Natural killer cell (primary cell): ENCODE data around the gene PLCXD3. TPM values are rescaled to one million over a fixed set of nuclear protein-coding genes. Genes with fewer than 3 reads are reported as not detected.

Source experiments
- ATAC-seq, 3 donors: fragments of 150-1000 bp in 2 of 3; fragments of 200-7000 bp in 1 of 3; cut with Tn5 transposase; 1 replicate in 1 of 3; 2 replicates in 2 of 3; pipeline ENCODE4 v1.10.0; 2021; ENCODE audit warnings: mild to moderate bottlenecking in 2 of 3, moderate library complexity in 2 of 3
- DNase-seq, 2 donors: peaks; one replicate each; pipeline versions ENCODE4 v3.0.0 to v3.0.0-alpha.2; 2013 to 2021; ENCODE audit warnings: mixed read lengths in 1 of 2
- H3K27ac ChIP-seq: one replicate; pipeline ENCODE4 v1.5.1; 2013; ENCODE audit warnings: mild to moderate bottlenecking, low read length
- H3K27me3 ChIP-seq: one replicate; pipeline ENCODE4 v1.6.1; 2013; ENCODE audit warnings: low read length; ENCODE audit not compliant: control insufficient read depth, insufficient read depth
- H3K36me3 ChIP-seq: one replicate; pipeline ENCODE4 v1.6.1; 2013; ENCODE audit warnings: low read length; ENCODE audit not compliant: control insufficient read depth, insufficient read depth
- H3K4me1 ChIP-seq: one replicate; pipeline ENCODE4 v1.6.1; 2013; ENCODE audit warnings: low read length; ENCODE audit not compliant: control insufficient read depth, insufficient read depth
- H3K4me3 ChIP-seq: one replicate; pipeline ENCODE4 v1.5.1; 2013; ENCODE audit warnings: low read length
- H3K9me3 ChIP-seq: one replicate; pipeline ENCODE4 v1.6.1; 2013; ENCODE audit warnings: low read length; ENCODE audit not compliant: control insufficient read depth, insufficient read depth
- H3K27ac Mint-ChIP-seq, 2 donors: one replicate each; pipeline ENCODE4 v1.8.0; 2022; ENCODE audit warnings: mild to moderate bottlenecking in 2 of 2, mixed read lengths in 2 of 2, moderate library complexity in 1 of 2
- H3K27me3 Mint-ChIP-seq, 2 donors: one replicate each; pipeline ENCODE4 v1.8.0; 2022; ENCODE audit warnings: low read depth in 2 of 2, mixed read lengths in 2 of 2
- H3K36me3 Mint-ChIP-seq: one replicate; pipeline ENCODE4 v1.8.0; 2022; ENCODE audit warnings: mixed read lengths
- H3K4me1 Mint-ChIP-seq, 2 donors: one replicate each; pipeline ENCODE4 v1.8.0; 2022; ENCODE audit warnings: mixed read lengths in 2 of 2
- H3K4me3 Mint-ChIP-seq: one replicate; pipeline ENCODE4 v1.8.0; 2022; ENCODE audit warnings: mild to moderate bottlenecking, moderate library complexity, mixed read lengths
- H3K9me3 Mint-ChIP-seq, 2 donors: one replicate each; pipeline ENCODE4 v1.8.0; 2022; ENCODE audit warnings: mixed read lengths in 2 of 2
- WGBS: methylation state at CpG from one replicate; pipeline ENCODE4 v1.1.7; 2013; ENCODE audit warnings: missing lambda C conversion rate; ENCODE audit not compliant: insufficient coverage; 5-methylcytosine and 5-hydroxymethylcytosine counted together
- intact Hi-C: fragments of 100-400 bp; cut with micrococcal nuclease; formaldehyde crosslinking; loops from one replicate; pipeline ENCODE4 v1.14.2; 2022
- total RNA-seq, 4 donors: library from RNA; stranded (reverse); fragments of 120-200 nt in 1 of 4; gene quantifications; one replicate each; pipeline versions ENCODE4 v1.2.3 to v1.2.4, GENCODE V29; 2013 to 2022
- TF ChIP-seq, protein P1 (sequence below): fragments of 200-600 bp; IDR thresholded peaks from one replicate; pipeline ENCODE4 v1.8.0; 2022; ENCODE audit warnings: antibody characterized with exemption

PLCXD3 gene
- total RNA-seq, 3 donors from 2014 or later (not counting 1 experiment from before 2014, with no cell fraction given): not detected

- TF ChIP-seq, protein P1, sequence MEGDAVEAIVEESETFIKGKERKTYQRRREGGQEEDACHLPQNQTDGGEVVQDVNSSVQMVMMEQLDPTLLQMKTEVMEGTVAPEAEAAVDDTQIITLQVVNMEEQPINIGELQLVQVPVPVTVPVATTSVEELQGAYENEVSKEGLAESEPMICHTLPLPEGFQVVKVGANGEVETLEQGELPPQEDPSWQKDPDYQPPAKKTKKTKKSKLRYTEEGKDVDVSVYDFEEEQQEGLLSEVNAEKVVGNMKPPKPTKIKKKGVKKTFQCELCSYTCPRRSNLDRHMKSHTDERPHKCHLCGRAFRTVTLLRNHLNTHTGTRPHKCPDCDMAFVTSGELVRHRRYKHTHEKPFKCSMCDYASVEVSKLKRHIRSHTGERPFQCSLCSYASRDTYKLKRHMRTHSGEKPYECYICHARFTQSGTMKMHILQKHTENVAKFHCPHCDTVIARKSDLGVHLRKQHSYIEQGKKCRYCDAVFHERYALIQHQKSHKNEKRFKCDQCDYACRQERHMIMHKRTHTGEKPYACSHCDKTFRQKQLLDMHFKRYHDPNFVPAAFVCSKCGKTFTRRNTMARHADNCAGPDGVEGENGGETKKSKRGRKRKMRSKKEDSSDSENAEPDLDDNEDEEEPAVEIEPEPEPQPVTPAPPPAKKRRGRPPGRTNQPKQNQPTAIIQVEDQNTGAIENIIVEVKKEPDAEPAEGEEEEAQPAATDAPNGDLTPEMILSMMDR: no peak
- intact Hi-C loops: no loop called here
- Mint-ChIP-seq H3K4me1 (no peaks in the 10 kb centered on the region), H3K27me3 (no peaks in the 10 kb centered on the region), H3K27ac (no peak overlapping the region), H3K9me3 (peaks cover 10 to 13% of the 10 kb centered on the region in 2 donors), H3K4me3 (no peak overlapping the region), H3K36me3 (no peaks in the 10 kb centered on the region)
- no peaks in the 10 kb centered on the region for H3K36me3 ChIP-seq
- DNase-seq (no peak), ATAC-seq (no peak)
- no peak overlapping the region for H3K27ac ChIP-seq
- no peaks in the 10 kb centered on the region for H3K9me3 ChIP-seq
- H3K4me3 ChIP-seq: no peak overlapping the region
- H3K27me3 ChIP-seq: no peaks in the 10 kb centered on the region
- H3K4me1 ChIP-seq: no peaks in the 10 kb centered on the region
- 65% methylated on average over 3 of the region's 3 CpGs for WGBS
Measured at GRCh38 chr5:41465493-41466171, 44.8 kb downstream of the PLCXD3 start.

DNA sequence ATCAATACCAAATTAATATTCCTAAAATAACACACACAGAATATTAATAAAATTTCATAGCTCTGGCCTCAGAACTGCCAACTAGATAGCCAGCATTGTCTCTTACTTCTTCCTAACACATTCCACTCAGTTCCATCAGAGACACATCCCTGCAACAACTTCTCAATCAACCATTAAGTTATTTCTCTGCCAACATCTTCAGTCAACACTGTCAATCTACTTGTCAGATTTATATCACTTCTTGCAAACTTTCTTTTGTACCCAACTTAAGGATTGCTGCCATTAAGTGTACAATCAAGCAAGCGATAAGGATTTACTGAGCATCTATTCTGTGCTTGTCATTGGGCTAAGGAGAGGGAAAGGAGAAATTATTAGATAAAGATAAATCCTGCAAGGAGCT is 50.8 kb downstream of the PLCXD3 start:
- Histone ChIP-seq H3K36me3 (no peaks in the 10 kb centered on the region), H3K27me3 (no peaks in the 10 kb centered on the region), H3K4me3 (no peak overlapping the region), H3K4me1 (no peaks in the 10 kb centered on the region), H3K9me3 (no peaks in the 10 kb centered on the region), H3K27ac (no peak overlapping the region)
- intact Hi-C loops: no loop called here
- whole genome bisulfite sequencing: 71% methylated on average over 1 of the region's 1 CpG
- no peaks in the 10 kb centered on the region for H3K36me3 Mint-ChIP-seq
- H3K27ac Mint-ChIP-seq: no peak overlapping the region
- peaks cover 3 to 6% of the 10 kb centered on the region in 2 donors for H3K9me3 Mint-ChIP-seq
- H3K4me1 Mint-ChIP-seq: no peaks in the 10 kb centered on the region
- ATAC-seq (no peak), DNase-seq (no peak)
- H3K27me3 Mint-ChIP-seq: no peaks in the 10 kb centered on the region
- H3K4me3 Mint-ChIP-seq: no peak overlapping the region
- TF ChIP-seq, protein P1: no peak

DNA sequence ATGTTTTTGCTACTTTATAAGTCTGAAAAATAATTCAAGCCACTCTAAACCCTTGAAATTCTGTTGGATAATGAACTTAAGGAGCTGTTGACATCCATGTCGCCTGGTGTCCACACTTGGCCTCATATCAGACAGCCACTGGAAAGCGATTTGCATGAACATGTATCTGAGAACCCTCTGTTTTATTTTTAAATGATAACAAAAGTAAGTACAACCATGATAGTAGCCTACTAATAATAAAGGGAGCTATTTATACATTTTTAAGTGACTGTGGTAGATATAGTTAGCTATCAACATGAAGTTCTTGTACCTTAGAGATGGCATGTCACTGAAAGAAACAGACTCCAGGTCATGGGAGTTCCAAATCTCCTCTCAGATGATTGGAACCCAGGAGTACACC is 53.3 kb downstream of the PLCXD3 start:
- no peak overlapping the region for H3K27ac Mint-ChIP-seq
- H3K4me1 ChIP-seq: no peaks in the 10 kb centered on the region
- H3K36me3 Mint-ChIP-seq: no peaks in the 10 kb centered on the region
- intact Hi-C loops: no loop called here
- no peaks in the 10 kb centered on the region for H3K27me3 ChIP-seq
- WGBS: 100% methylated on average over 1 of the region's 2 CpGs
- H3K27me3 Mint-ChIP-seq: no peaks in the 10 kb centered on the region
- no peak overlapping the region for H3K4me3 ChIP-seq
- DNase-seq (no peak), ATAC-seq (no peak)
- TF ChIP-seq, protein P1: no peak
- peaks cover 2 to 3% of the 10 kb centered on the region in 2 donors for H3K9me3 Mint-ChIP-seq
- no peaks in the 10 kb centered on the region for H3K9me3 ChIP-seq
- no peak overlapping the region for H3K27ac ChIP-seq
- no peaks in the 10 kb centered on the region for H3K4me1 Mint-ChIP-seq
- H3K4me3 Mint-ChIP-seq: no peak overlapping the region
- H3K36me3 ChIP-seq: no peaks in the 10 kb centered on the region

DNA sequence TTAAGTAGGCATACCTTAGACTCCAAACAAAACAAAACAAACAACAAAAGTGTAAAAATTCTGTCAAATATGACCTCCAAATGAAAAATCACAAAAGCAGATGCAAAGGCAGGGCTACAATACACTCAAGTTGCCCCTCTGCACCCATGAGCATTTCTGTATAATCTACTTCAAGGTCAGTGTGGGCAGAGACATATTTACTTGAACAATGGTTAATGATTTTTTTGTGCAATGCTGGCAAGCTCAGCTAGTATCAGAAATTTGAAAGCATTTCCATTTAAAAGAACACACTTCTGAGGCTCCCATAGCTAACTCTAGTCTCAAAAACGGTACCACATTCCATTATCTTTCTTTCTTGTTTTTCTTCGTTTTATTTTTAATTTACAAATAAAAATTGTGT is 57.9 kb downstream of the PLCXD3 start:
- Mint-ChIP-seq H3K27me3 (no peaks in the 10 kb centered on the region), H3K36me3 (no peaks in the 10 kb centered on the region), H3K4me3 (no peak overlapping the region), H3K9me3 (peaks cover 0 to 3% of the 10 kb centered on the region in 2 donors), H3K27ac (no peak overlapping the region), H3K4me1 (no peaks in the 10 kb centered on the region)
- Histone ChIP-seq H3K4me1 (no peaks in the 10 kb centered on the region), H3K36me3 (no peaks in the 10 kb centered on the region), H3K4me3 (no peak overlapping the region), H3K27ac (no peak overlapping the region), H3K9me3 (no peaks in the 10 kb centered on the region), H3K27me3 (no peaks in the 10 kb centered on the region)
- DNase-seq (no peak), ATAC-seq (no peak)
- TF ChIP-seq, protein P1: no peak
- intact Hi-C loops: no loop called here
- WGBS: no CpG with 5 or more reads among the region's 2 CpGs
